ENCODE data around the gene GCK. TPM values are rescaled to one million over a fixed set of nuclear protein-coding genes. Genes with fewer than 3 reads are reported as not detected.

Gene GCK
- total RNA-seq, 1 experiment from 2014 or later = not detected

DNA sequence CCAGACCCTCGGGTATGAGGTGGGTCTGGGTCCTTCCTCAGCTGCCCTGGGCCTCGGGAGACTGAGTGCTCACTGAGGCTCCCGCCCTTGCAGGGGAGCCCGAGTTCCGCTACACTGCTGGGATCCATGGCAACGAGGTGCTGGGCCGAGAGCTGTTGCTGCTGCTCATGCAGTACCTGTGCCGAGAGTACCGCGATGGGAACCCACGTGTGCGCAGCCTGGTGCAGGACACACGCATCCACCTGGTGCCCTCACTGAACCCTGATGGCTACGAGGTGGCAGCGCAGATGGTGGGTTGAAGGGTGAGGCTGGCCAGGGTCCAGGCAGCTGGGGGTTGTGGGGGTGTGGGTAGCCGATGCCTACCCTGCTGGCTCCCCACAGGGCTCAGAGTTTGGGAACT is 77.5 kb downstream of the GCK start:
- Mint-ChIP-seq H3K9me3 (ENCODE audit: unreplicated experiment) (no peaks in the 10 kb centered on the region), H3K4me3 (ENCODE audit: unreplicated experiment) (peak overlapping the region; percentile 64)
- CTCF ChIA-PET = no interaction called here

DNA sequence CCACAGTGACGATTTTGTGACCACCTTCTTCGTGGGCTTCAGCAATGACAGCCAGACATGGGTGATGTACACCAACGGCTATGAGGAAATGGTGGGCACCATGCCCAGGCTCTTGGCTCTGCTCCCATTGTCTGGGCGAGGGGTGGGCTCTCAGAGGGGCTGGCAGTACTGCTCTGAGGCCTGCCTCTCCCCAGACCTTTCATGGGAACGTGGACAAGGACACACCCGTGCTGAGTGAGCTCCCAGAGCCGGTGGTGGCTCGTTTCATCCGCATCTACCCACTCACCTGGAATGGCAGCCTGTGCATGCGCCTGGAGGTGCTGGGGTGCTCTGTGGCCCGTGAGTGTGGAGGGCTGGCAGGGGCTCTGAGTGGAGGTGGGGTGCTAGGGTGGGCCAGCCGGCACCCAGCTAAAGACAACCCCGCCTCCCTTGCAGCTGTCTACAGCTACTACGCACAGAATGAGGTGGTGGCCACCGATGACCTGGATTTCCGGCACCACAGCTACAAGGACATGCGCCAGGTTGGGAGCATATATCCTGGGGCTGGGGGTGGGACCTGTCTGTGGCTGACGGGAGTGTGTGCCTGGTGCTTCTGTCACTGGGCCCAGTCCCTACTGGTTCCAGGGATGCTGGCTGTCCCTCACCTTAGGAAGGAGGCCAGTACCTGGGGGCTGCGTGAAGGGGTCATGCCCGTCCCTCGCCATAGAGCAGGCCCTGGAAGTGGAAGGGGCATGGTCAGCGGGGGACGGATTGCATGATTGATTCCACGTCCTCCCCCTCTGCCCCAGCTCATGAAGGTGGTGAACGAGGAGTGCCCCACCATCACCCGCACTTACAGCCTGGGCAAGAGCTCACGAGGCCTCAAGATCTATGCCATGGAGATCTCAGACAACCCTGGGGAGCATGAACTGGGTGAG is 78.3 kb downstream of the GCK start:
- no peak overlapping the region for H3K4me3 Mint-ChIP-seq (ENCODE audit: unreplicated experiment)
- BruUV-seq (replicated peaks) = no TSS peak
- POLR2A ChIA-PET = no interaction called here

More for the DNA sequence above, 77.5 kb downstream of the GCK start:
- TF ChIP-seq, protein P1, sequence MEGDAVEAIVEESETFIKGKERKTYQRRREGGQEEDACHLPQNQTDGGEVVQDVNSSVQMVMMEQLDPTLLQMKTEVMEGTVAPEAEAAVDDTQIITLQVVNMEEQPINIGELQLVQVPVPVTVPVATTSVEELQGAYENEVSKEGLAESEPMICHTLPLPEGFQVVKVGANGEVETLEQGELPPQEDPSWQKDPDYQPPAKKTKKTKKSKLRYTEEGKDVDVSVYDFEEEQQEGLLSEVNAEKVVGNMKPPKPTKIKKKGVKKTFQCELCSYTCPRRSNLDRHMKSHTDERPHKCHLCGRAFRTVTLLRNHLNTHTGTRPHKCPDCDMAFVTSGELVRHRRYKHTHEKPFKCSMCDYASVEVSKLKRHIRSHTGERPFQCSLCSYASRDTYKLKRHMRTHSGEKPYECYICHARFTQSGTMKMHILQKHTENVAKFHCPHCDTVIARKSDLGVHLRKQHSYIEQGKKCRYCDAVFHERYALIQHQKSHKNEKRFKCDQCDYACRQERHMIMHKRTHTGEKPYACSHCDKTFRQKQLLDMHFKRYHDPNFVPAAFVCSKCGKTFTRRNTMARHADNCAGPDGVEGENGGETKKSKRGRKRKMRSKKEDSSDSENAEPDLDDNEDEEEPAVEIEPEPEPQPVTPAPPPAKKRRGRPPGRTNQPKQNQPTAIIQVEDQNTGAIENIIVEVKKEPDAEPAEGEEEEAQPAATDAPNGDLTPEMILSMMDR (IDR thresholded peaks at IDR 0.05; ENCODE audit: insufficient read depth in 1 of 2, low read depth in 1 of 2, low read length in 1 of 2, severe bottlenecking in 1 of 2, unreplicated experiment in 1 of 2) = no peak
- BruUV-seq (replicated peaks) = no TSS peak
- Histone ChIP-seq H3K4me1 (no peaks in the 10 kb centered on the region), H3K9me3 (no peaks in the 10 kb centered on the region), H3K36me3 (ENCODE audit: control insufficient read depth, insufficient read depth, low read length) (no peaks in the 10 kb centered on the region; the same call in 1 of the 2 replicates), H3K27me3 (replicated peaks; ENCODE audit: control insufficient read depth, insufficient read depth, low read length) (no peaks in the 10 kb centered on the region), H3K4me3 (ENCODE audit: low read depth, low read length) (no peak overlapping the region)
- intact Hi-C loops (cut with micrococcal nuclease; ENCODE audit: unreplicated experiment) = no loop called here
- Mint-ChIP-seq H3K27ac (ENCODE audit: unreplicated experiment) (no peak overlapping the region), H3K27me3 (ENCODE audit: insufficient read depth, unreplicated experiment) (no peaks in the 10 kb centered on the region), H3K4me1 (ENCODE audit: low read depth, unreplicated experiment) (no peaks in the 10 kb centered on the region), H3K36me3 (ENCODE audit: insufficient read depth, unreplicated experiment) (peaks cover 25% of the 10 kb centered on the region)
- POLR2A ChIA-PET = interaction anchor here (1.5 kb wide), 1 partner anchor 11 kb away, joined by 5 read pairs; the partner anchor contains the start of gene POLD2
- DNase-seq = no peak

DNA sequence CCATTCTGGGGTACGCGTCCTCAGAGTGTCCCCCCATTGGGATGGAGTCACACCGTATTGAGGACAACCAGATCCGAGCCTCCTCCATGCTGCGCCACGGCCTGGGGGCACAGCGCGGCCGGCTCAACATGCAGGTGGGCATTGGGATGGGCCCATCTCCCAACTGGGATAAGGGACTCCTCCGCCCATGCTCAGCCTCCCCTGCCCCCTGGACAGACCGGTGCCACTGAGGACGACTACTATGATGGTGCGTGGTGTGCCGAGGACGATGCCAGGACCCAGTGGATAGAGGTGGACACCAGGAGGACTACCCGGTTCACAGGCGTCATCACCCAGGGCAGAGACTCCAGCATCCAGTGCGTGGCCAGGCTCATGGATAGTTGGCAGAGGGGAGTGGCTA is 79.2 kb downstream of the GCK start:
- Histone ChIP-seq H3K4me1 (no peaks in the 10 kb centered on the region), H3K27me3 (replicated peaks; ENCODE audit: control insufficient read depth, insufficient read depth, low read length) (no peaks in the 10 kb centered on the region; the same call in 1 of the 2 replicates), H3K4me3 (ENCODE audit: low read depth, low read length) (no peak overlapping the region), H3K36me3 (ENCODE audit: control insufficient read depth, insufficient read depth, low read length) (no peaks in the 10 kb centered on the region; the same call in 1 of the 2 replicates), H3K9me3 (no peaks in the 10 kb centered on the region)
- Mint-ChIP-seq H3K27ac (ENCODE audit: unreplicated experiment) (no peak overlapping the region), H3K4me3 (ENCODE audit: unreplicated experiment) (no peak overlapping the region), H3K9me3 (ENCODE audit: unreplicated experiment) (no peaks in the 10 kb centered on the region), H3K27me3 (ENCODE audit: insufficient read depth, unreplicated experiment) (no peaks in the 10 kb centered on the region), H3K36me3 (ENCODE audit: insufficient read depth, unreplicated experiment) (peaks cover 15% of the 10 kb centered on the region), H3K4me1 (ENCODE audit: low read depth, unreplicated experiment) (no peaks in the 10 kb centered on the region)
- DNase-seq = no peak
- CTCF ChIA-PET = no interaction called here
- TF ChIP-seq, protein P1 (IDR thresholded peaks at IDR 0.05; ENCODE audit: insufficient read depth in 1 of 2, low read depth in 1 of 2, low read length in 1 of 2, severe bottlenecking in 1 of 2, unreplicated experiment in 1 of 2) = no peak
- POLR2A ChIA-PET = no interaction called here
- BruUV-seq (replicated peaks) = no TSS peak
- intact Hi-C loops (cut with micrococcal nuclease; ENCODE audit: unreplicated experiment) = no loop called here

More for the DNA sequence above, 78.3 kb downstream of the GCK start:
- TF ChIP-seq, protein P1 (IDR thresholded peaks at IDR 0.05; ENCODE audit: insufficient read depth in 1 of 2, low read depth in 1 of 2, low read length in 1 of 2, severe bottlenecking in 1 of 2, unreplicated experiment in 1 of 2) = no peak
- Histone ChIP-seq H3K4me3 (ENCODE audit: low read depth, low read length) (no peak overlapping the region), H3K4me1 (no peaks in the 10 kb centered on the region), H3K27me3 (replicated peaks; ENCODE audit: control insufficient read depth, insufficient read depth, low read length) (no peaks in the 10 kb centered on the region; the same call in 1 of the 2 replicates), H3K9me3 (no peaks in the 10 kb centered on the region), H3K36me3 (ENCODE audit: control insufficient read depth, insufficient read depth, low read length) (no peaks in the 10 kb centered on the region; the same call in 1 of the 2 replicates)
- Mint-ChIP-seq H3K4me1 (ENCODE audit: low read depth, unreplicated experiment) (no peaks in the 10 kb centered on the region), H3K36me3 (ENCODE audit: insufficient read depth, unreplicated experiment) (peaks cover 19% of the 10 kb centered on the region), H3K27me3 (ENCODE audit: insufficient read depth, unreplicated experiment) (no peaks in the 10 kb centered on the region), H3K9me3 (ENCODE audit: unreplicated experiment) (no peaks in the 10 kb centered on the region), H3K27ac (ENCODE audit: unreplicated experiment) (no peak overlapping the region)
- CTCF ChIA-PET = interaction anchor here (0.6 kb wide), 1 partner anchor 90 kb away, joined by 3 read pairs; the partner anchor contains the start of gene YKT6
- intact Hi-C loops (cut with micrococcal nuclease; ENCODE audit: unreplicated experiment) = no loop called here
- DNase-seq = no peak
